ENCODE data around the gene ZFAND2B.

Gene ZFAND2B

DNA sequence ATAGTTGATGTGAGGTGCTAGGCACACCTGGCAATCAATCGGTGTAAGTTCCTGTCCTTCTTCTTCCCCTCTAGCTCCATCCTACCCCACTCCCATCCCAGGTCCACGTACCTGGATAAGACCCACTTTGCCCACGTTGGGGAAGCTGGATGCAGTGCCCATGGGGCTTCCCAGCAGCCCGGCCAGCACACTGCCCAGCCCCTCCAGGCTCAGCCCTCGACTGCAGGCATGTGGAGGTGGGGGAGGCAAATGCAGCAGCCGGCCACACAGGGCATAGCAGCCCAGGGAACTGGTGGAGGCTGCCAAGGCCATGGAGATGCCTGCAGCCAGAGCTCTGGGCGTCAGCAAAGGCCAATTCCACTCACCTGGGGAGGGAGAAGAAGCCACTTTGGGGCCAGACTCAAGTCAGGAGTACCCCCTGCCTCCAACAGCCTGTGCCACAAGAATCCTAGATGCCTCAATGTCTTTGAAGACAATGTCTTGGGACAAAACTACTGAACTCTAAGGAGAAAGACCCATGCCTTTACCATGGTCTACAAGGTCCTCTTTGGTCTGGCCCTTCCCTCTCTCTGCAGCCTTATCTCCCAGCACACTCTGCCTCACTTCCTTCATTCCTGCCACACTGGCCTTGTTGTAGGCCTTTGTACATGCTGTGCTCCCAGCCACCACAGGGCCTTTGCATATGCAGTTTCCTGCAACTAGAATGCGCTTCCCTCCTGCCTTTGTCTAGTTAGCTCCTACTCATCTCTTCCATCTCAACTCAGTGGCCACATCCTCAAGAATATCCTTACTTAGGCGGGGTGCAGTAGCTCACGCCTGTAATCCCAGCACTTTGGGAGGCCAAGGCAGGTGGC, 41.3 kb upstream of the ZFAND2B start:
- no peak for FAIRE-seq
- no peak for DNase-seq (ENCODE audit: insufficient read length, low spot score)
- no peak for TF ChIP-seq PAX5 (IDR thresholded peaks at IDR 0.05; ENCODE audit: insufficient read depth, low read length, severe bottlenecking)
- TF ChIP-seq POLR2AphosphoS5 (IDR thresholded peaks at IDR 0.05; ENCODE audit: low read depth, low read length): no peak
- TF ChIP-seq POU2F2 (IDR thresholded peaks at IDR 0.05; ENCODE audit: low read depth, low read length): no peak
- no peak for TF ChIP-seq SPI1 (IDR thresholded peaks at IDR 0.05; ENCODE audit: low read depth, low read length)

DNA sequence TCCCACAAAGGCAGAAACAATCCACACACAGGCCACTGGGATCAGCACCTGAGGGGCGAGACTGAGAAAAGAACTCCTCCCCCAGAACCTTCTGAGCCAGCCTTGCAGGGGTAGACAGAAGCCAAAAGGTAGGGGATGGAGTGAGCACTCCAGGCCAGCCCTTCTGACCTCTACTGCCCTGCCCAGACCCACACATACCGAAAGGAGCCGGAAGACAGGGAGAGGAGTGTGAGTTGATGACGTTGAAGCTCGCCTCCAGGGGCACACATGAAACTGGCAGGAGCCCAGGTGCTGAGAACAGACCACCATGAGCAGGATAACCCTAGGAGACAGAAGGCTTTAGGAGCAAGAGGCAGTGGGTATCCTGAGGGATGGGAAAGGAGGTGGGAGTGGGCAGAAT, 38.6 kb upstream of the ZFAND2B start:
- no peak for DNase-seq (ENCODE audit: insufficient read length, low spot score)
- FAIRE-seq: no peak
- TF ChIP-seq POU2F2 (IDR thresholded peaks at IDR 0.05; ENCODE audit: low read depth, low read length) (no peak), TAF1 (IDR thresholded peaks at IDR 0.05; ENCODE audit: low read depth, low read length) (no peak), POLR2AphosphoS5 (IDR thresholded peaks at IDR 0.05; ENCODE audit: low read depth, low read length) (no peak), POLR2A (IDR thresholded peaks at IDR 0.05; ENCODE audit: low read depth, low read length) (no peak), SPI1 (IDR thresholded peaks at IDR 0.05; ENCODE audit: low read depth, low read length) (no peak), PAX5 (IDR thresholded peaks at IDR 0.05; ENCODE audit: insufficient read depth, low read length, severe bottlenecking) (no peak)

- DNase-seq (ENCODE audit: insufficient read length, low spot score) (no peak), FAIRE-seq (peak; percentile 38)
- TF ChIP-seq POLR2AphosphoS5 (IDR thresholded peaks at IDR 0.05; ENCODE audit: low read depth, low read length) (no peak), PAX5 (IDR thresholded peaks at IDR 0.05; ENCODE audit: insufficient read depth, low read length, severe bottlenecking) (no peak)
Measured at GRCh38 chr2:219168526-219168925, 38.1 kb upstream of the ZFAND2B start.

DNA sequence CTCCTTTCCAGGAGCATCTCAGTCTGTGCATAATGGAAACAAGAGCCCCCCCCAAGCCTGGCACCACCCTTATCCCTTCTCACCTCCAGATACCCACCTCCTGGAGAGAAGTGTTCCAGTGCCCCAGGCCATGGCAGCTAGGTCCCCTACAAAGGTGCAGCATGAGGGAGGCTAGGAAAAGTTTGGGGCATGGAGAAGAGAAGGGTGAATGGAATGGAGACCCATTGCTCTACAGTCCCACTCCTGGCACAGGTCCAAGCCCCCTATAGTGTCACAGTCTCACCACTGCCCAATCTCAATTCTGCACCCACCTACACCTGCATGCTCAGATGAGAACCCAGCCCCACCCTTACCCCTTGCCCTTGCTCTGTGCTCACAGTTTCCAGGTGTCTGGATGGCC, 37.6 kb upstream of the ZFAND2B start:
- no peak for DNase-seq (ENCODE audit: insufficient read length, low spot score)
- FAIRE-seq: no peak
- TF ChIP-seq TAF1 (IDR thresholded peaks at IDR 0.05; ENCODE audit: low read depth, low read length) (no peak), POLR2A (IDR thresholded peaks at IDR 0.05; ENCODE audit: low read depth, low read length) (no peak), PAX5 (IDR thresholded peaks at IDR 0.05; ENCODE audit: insufficient read depth, low read length, severe bottlenecking) (no peak), POU2F2 (IDR thresholded peaks at IDR 0.05; ENCODE audit: low read depth, low read length) (no peak)

GRCh38 chr2:219169930-219170654, 36.5 kb upstream of the ZFAND2B start, which contains the start of gene SLC23A3:
SLC23A3 (minus strand) TSS chr2:219170029; CDS start chr2:219169984, 45 bp downstream.
- TF ChIP-seq PAX5 (IDR thresholded peaks at IDR 0.05; ENCODE audit: insufficient read depth, low read length, severe bottlenecking) (no peak), TAF1 (IDR thresholded peaks at IDR 0.05; ENCODE audit: low read depth, low read length) (no peak), SPI1 (IDR thresholded peaks at IDR 0.05; ENCODE audit: low read depth, low read length) (no peak), POU2F2 (IDR thresholded peaks at IDR 0.05; ENCODE audit: low read depth, low read length) (no peak), POLR2AphosphoS5 (IDR thresholded peaks at IDR 0.05; ENCODE audit: low read depth, low read length) (no peak)

DNA sequence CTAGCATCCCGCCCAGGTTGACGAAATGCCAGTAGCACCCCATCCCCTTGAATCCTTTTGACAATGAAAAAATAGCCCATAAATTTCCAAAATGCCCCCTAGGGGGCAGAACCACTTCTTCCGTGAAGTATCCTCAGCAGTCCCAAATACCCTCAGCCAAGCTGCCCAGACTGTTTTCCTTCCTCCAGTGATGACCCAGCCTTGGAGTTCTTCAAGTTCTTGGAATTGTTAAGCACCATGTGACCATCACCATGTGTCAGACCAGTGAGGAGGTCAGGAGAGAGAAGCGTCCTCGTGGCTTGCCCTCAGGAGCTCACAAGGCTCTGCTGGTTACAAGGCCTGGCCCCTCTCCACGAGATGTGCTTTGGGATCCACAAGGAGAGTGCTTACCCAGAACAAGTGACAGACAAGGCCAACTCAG, 35.3 kb upstream of the ZFAND2B start:
- FAIRE-seq (peak; percentile 76), DNase-seq (ENCODE audit: insufficient read length, low spot score) (no peak)
- TF ChIP-seq TAF1 (IDR thresholded peaks at IDR 0.05; ENCODE audit: low read depth, low read length) (no peak), SPI1 (IDR thresholded peaks at IDR 0.05; ENCODE audit: low read depth, low read length) (no peak), POLR2AphosphoS5 (IDR thresholded peaks at IDR 0.05; ENCODE audit: low read depth, low read length) (no peak), PAX5 (IDR thresholded peaks at IDR 0.05; ENCODE audit: insufficient read depth, low read length, severe bottlenecking) (no peak), POU2F2 (IDR thresholded peaks at IDR 0.05; ENCODE audit: low read depth, low read length) (no peak), POLR2A (IDR thresholded peaks at IDR 0.05; ENCODE audit: low read depth, low read length) (no peak)

More at GRCh38 chr2:219169930-219170654, 36.5 kb upstream of the ZFAND2B start, which contains the start of gene SLC23A3:
- no peak for DNase-seq (ENCODE audit: insufficient read length, low spot score)
- FAIRE-seq: peak; percentile 62

DNA sequence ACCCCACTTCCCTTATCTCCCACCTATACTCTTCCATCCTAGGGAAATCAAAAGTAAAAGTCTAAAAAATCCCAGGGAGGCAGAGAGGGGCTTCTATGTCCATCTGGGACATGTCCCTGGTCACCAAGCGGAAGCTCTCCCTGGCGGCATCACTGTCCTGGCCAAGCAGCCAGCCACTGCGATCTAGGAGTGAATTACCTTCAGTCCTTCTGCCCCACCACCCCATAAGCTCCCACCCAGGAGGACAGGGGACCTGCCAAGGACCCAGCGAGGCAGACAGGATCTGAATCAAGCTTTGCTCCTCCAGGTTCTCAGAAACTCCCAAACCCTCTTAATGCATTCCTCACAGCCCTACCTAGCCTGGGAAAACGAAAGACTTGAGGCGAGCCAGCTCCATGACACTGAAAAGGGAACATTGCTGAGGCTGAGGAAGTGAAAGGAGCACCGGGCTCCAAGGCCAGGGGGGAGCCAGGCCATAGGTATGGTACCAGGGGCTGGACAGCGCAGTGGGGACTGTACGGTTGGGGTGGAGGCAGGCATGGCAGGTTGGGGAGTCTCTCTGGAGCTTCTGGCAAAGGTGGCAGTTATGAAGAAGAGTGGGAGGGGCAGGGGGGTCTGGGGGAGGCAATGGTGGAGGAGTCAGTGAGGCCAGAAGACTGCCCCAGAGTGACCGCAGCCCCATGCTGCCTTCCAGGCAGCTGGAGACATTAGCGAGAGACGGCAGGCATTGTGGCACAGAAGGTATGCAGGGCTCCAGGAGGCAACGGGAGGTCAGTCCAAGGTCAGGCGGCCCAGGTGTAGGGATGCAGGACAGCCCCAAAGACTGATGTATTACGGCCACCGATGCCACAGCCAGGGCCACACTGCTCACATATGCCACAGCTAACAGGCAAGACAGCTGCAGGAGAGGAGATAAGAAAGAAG, 34.1 kb upstream of the ZFAND2B start:
- no peak for TF ChIP-seq POU2F2 (IDR thresholded peaks at IDR 0.05; ENCODE audit: low read depth, low read length)
- no peak for TF ChIP-seq TAF1 (IDR thresholded peaks at IDR 0.05; ENCODE audit: low read depth, low read length)
- TF ChIP-seq SPI1 (IDR thresholded peaks at IDR 0.05; ENCODE audit: low read depth, low read length): no peak
- TF ChIP-seq POLR2AphosphoS5 (IDR thresholded peaks at IDR 0.05; ENCODE audit: low read depth, low read length): no peak
- no peak for TF ChIP-seq PAX5 (IDR thresholded peaks at IDR 0.05; ENCODE audit: insufficient read depth, low read length, severe bottlenecking)
- no peak for TF ChIP-seq POLR2A (IDR thresholded peaks at IDR 0.05; ENCODE audit: low read depth, low read length)
- FAIRE-seq (no peak), DNase-seq (ENCODE audit: insufficient read length, low spot score) (no peak)

- TF ChIP-seq POU2F2 (IDR thresholded peaks at IDR 0.05; ENCODE audit: low read depth, low read length) (no peak), TAF1 (IDR thresholded peaks at IDR 0.05; ENCODE audit: low read depth, low read length) (no peak), PAX5 (IDR thresholded peaks at IDR 0.05; ENCODE audit: insufficient read depth, low read length, severe bottlenecking) (no peak), POLR2AphosphoS5 (IDR thresholded peaks at IDR 0.05; ENCODE audit: low read depth, low read length) (no peak), POLR2A (IDR thresholded peaks at IDR 0.05; ENCODE audit: low read depth, low read length) (no peak), SPI1 (IDR thresholded peaks at IDR 0.05; ENCODE audit: low read depth, low read length) (no peak)
- FAIRE-seq (no peak), DNase-seq (ENCODE audit: insufficient read length, low spot score) (no peak)
Measured at GRCh38 chr2:219173176-219173575, 33.4 kb upstream of the ZFAND2B start.

DNA sequence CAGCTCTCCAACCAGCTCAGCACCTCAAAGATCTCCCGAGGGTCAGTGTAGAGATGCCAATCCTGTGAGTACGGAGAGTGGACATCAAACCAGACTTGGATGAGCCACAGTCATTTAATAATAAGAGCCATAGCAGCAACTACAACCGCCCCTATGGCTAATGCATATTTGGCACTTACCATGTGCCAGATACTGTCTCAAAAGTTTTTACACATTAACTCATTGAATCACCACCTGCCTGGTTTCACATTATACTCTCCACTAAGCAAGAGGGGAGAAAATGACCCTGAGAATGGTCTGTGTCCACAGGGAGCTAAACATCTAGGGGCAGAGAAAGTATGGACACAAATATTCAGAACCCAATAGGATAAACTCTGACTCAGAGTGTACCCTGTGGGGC, 32.4 kb upstream of the ZFAND2B start:
- FAIRE-seq (no peak), DNase-seq (ENCODE audit: insufficient read length, low spot score) (no peak)
- TF ChIP-seq SPI1 (IDR thresholded peaks at IDR 0.05; ENCODE audit: low read depth, low read length): no peak
- no peak for TF ChIP-seq POLR2AphosphoS5 (IDR thresholded peaks at IDR 0.05; ENCODE audit: low read depth, low read length)
- no peak for TF ChIP-seq TAF1 (IDR thresholded peaks at IDR 0.05; ENCODE audit: low read depth, low read length)
- TF ChIP-seq POLR2A (IDR thresholded peaks at IDR 0.05; ENCODE audit: low read depth, low read length): no peak
